Measurements from ENCODE around the gene PARD6G. TPM values are rescaled to one million over a fixed set of nuclear protein-coding genes. Genes with fewer than 3 reads are reported as not detected.

Gene PARD6G
- total and polyA plus RNA-seq, 10 of the 15 experiments (the other 5 are each of a cell fraction or from before 2014, with no cell fraction given): 0.20 to 2.0 (median 0.60) TPM

DNA sequence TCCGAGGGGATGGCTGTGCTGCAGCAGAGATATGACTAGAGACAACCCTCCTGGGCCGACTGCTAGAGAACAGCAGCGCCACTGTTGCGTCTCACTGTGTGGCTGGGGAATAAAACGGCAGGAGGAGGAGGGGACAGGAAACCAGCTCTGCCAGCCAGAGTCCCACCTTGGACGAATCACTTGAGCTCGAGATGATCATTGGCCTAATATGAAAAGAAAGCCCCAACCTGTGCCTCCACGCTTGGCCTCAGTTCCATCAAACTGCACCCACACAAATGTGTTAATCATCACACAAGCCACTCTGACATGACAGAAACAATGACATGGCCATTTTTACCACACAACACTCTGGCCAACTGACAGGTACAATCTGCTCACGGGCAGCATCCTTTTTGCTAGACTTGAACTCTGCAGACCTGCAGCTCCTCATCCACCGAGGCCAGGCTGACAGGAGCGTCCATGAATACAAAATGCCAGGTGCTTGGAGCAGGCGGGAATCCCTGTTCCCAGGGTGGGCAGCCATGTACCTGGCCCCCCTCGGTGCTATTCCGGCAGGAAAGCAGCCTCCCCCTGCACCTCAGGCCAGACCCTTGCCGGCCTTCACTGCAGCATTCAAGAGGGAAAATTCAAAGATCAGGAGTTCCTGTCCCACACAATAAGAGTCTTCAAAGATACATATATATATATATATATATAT lies 52.3 kb downstream of the PARD6G start:
- H4K20me1 ChIP-seq (ENCODE audit: control insufficient read depth, insufficient read depth): no peaks in the 10 kb centered on the region
- H3K79me2 ChIP-seq (ENCODE audit: control insufficient read depth, insufficient read depth, low read length): no peaks in the 10 kb centered on the region
- DNase-seq (ENCODE audit: low read depth, low spot score) (peak; percentile 48), FAIRE-seq (no peak), ATAC-seq (peak; percentile 89)
- no peaks in the 10 kb centered on the region; a peak in 1 of 4 replicates for H3K36me3 ChIP-seq (ENCODE audit: control insufficient read depth in 2 of 2, insufficient read depth in 2 of 2, low read length in 1 of 2)
- peaks cover 0 to 2% of the 10 kb centered on the region in 2 experiments; a peak in 1 of 4 replicates for H3K27me3 ChIP-seq (replicated peaks in 1 of 2; ENCODE audit: control insufficient read depth in 2 of 2, insufficient read depth in 2 of 2, low read length in 1 of 2)
- intact Hi-C loops (cut with micrococcal nuclease; ENCODE audit: unreplicated experiment): no loop called here
- H3K27ac ChIP-seq (ENCODE audit: control insufficient read depth, insufficient read depth): no peak overlapping the region
- H3K4me1 ChIP-seq (ENCODE audit: control insufficient read depth, insufficient read depth, low read length): no peaks in the 10 kb centered on the region
- POLR2A ChIA-PET: interaction anchor here (1.0 to 1.5 kb wide), 5 partner anchors 8 to 45 kb away, joined by 3 to 4 read pairs (median 3); no protein-coding TSS in a partner anchor
- SMC1A ChIA-PET (ENCODE audit: uncharacterized antibody, unreplicated experiment): interaction anchor here (1.1 to 2.8 kb wide), 6 partner anchors 13 to 50 kb away, joined by 3 to 16 read pairs (median 4); no protein-coding TSS in a partner anchor
- no peak overlapping the region for H3K4me2 ChIP-seq (ENCODE audit: control insufficient read depth, insufficient read depth)
- no peaks in the 10 kb centered on the region; the same call in 2 of the 3 replicates for H3K9me3 ChIP-seq (replicated peaks; ENCODE audit: control insufficient read depth, insufficient read depth, low read length)
- H2AFZ ChIP-seq (ENCODE audit: control insufficient read depth, low read depth, low read length): no peak overlapping the region
- WGBS (ENCODE audit: insufficient coverage, insufficient replicate concordance, low lambda C conversion rate, missing lambda C conversion rate): 26% methylated on average over 15 of the region's 15 CpGs
- no peak overlapping the region for H3K9ac ChIP-seq (ENCODE audit: control insufficient read depth, insufficient read depth, low read length)
- RAD21 ChIA-PET (ENCODE audit: unreplicated experiment): interaction anchor here (0.7 to 1.8 kb wide), 7 partner anchors 8 to 47 kb away, joined by 3 to 7 read pairs (median 4); no protein-coding TSS in a partner anchor
- CTCF ChIA-PET: interaction anchor here (0.7 to 2.6 kb wide), 10 partner anchors 8 to 49 kb away, joined by 3 to 11 read pairs (median 5); no protein-coding TSS in a partner anchor
- H3K4me3 ChIP-seq: no peak overlapping the region
- no TSS peak for BruUV-seq (replicated peaks)
- in situ Hi-C loops (cut with MboI): no loop called here
- TF ChIP-seq ETV6 (conservative IDR thresholded peaks at IDR 0.05 in 1 of 2, IDR thresholded peaks at IDR 0.05 in 1 of 2; ENCODE audit: borderline replicate concordance in 1 of 2, low read depth in 1 of 2): no peak
- TF ChIP-seq MTA2 (IDR thresholded peaks at IDR 0.05; ENCODE audit: low read depth): peak; percentile 55; the same call in 1 of the 2 replicates
- peak; percentile 26 for TF ChIP-seq MEF2B (IDR thresholded peaks at IDR 0.05; ENCODE audit: partially characterized antibody, poor library complexity, severe bottlenecking)
- TF ChIP-seq, protein P1, sequence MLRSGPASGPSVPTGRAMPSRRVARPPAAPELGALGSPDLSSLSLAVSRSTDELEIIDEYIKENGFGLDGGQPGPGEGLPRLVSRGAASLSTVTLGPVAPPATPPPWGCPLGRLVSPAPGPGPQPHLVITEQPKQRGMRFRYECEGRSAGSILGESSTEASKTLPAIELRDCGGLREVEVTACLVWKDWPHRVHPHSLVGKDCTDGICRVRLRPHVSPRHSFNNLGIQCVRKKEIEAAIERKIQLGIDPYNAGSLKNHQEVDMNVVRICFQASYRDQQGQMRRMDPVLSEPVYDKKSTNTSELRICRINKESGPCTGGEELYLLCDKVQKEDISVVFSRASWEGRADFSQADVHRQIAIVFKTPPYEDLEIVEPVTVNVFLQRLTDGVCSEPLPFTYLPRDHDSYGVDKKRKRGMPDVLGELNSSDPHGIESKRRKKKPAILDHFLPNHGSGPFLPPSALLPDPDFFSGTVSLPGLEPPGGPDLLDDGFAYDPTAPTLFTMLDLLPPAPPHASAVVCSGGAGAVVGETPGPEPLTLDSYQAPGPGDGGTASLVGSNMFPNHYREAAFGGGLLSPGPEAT (IDR thresholded peaks at IDR 0.05; ENCODE audit: low read depth): no peak
- peak; percentile 61; the same call in 1 of the 2 replicates for TF ChIP-seq BACH1 (IDR thresholded peaks at IDR 0.05; ENCODE audit: borderline replicate concordance)
- no peak for TF ChIP-seq SREBF1 (IDR thresholded peaks at IDR 0.05; ENCODE audit: low read length)
- TF ChIP-seq RAD51 (IDR thresholded peaks at IDR 0.05): no peak
- no peak for TF ChIP-seq CHD2 (IDR thresholded peaks at IDR 0.05; ENCODE audit: borderline replicate concordance, low read depth, low read length)
- peak in 1 of 2 experiments; percentile 66; a peak in 1 of 4 replicates for TF ChIP-seq BHLHE40 (IDR thresholded peaks at IDR 0.05; ENCODE audit: borderline replicate concordance in 1 of 2, low read depth in 2 of 2, low read length in 1 of 2)
- TF ChIP-seq, protein P2, sequence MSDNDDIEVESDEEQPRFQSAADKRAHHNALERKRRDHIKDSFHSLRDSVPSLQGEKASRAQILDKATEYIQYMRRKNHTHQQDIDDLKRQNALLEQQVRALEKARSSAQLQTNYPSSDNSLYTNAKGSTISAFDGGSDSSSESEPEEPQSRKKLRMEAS (IDR thresholded peaks at IDR 0.05; ENCODE audit: low read depth, low read length): no peak
- 0 out of 2 replicates have a peak, but pooled peaks have one; percentile 47 for TF ChIP-seq NBN (IDR thresholded peaks at IDR 0.05)
- peak; percentile 59; the same call in 1 of the 2 replicates for TF ChIP-seq DPF2 (IDR thresholded peaks at IDR 0.05)
- TF ChIP-seq, protein P3, sequence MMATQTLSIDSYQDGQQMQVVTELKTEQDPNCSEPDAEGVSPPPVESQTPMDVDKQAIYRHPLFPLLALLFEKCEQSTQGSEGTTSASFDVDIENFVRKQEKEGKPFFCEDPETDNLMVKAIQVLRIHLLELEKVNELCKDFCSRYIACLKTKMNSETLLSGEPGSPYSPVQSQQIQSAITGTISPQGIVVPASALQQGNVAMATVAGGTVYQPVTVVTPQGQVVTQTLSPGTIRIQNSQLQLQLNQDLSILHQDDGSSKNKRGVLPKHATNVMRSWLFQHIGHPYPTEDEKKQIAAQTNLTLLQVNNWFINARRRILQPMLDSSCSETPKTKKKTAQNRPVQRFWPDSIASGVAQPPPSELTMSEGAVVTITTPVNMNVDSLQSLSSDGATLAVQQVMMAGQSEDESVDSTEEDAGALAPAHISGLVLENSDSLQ (IDR thresholded peaks at IDR 0.05): peak; percentile 60
- TF ChIP-seq STAT1 (conservative IDR thresholded peaks at IDR 0.05): no peak
- TF ChIP-seq, protein P4, sequence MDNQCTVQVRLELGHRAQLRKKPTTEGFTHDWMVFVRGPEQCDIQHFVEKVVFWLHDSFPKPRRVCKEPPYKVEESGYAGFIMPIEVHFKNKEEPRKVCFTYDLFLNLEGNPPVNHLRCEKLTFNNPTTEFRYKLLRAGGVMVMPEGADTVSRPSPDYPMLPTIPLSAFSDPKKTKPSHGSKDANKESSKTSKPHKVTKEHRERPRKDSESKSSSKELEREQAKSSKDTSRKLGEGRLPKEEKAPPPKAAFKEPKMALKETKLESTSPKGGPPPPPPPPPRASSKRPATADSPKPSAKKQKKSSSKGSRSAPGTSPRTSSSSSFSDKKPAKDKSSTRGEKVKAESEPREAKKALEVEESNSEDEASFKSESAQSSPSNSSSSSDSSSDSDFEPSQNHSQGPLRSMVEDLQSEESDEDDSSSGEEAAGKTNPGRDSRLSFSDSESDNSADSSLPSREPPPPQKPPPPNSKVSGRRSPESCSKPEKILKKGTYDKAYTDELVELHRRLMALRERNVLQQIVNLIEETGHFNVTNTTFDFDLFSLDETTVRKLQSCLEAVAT (IDR thresholded peaks at IDR 0.05): no peak
- TF ChIP-seq NFXL1 (IDR thresholded peaks at IDR 0.05; ENCODE audit: borderline replicate concordance): no peak
- peak; percentile 58 for TF ChIP-seq ATF7 (IDR thresholded peaks at IDR 0.05; ENCODE audit: low read depth)

All from GM12878 (cell line).